Neural progenitor cell (in vitro differentiated cells): Measurements from ENCODE around the gene NDUFC1. TPM values are rescaled to one million over a fixed set of nuclear protein-coding genes. Genes with fewer than 3 reads are reported as not detected.
A peak's percentile ranks its signal among the peaks of the same experiment; 100 is the strongest.

Experiments
- DNase-seq: peaks from one replicate; pipeline ENCODE4 v3.0.0-alpha.2; 2016; ENCODE audit warnings: low spot score
- H2AFZ ChIP-seq: fragments of 200-600 bp; sonication (generic); replicated peaks from 2 replicates; pipeline ENCODE4 v1.6.1; 2016; ENCODE audit warnings: antibody characterized with exemption
- H3F3A ChIP-seq: fragments of 200-600 bp; sonication (generic); 2 replicates; pipeline ENCODE4 v1.6.1; 2016; ENCODE audit warnings: antibody characterized with exemption, low read depth
- H3K27ac ChIP-seq: fragments of 200-600 bp; sonication (generic); 2 replicates; pipeline ENCODE4 v1.5.1; 2016; ENCODE audit warnings: mild to moderate bottlenecking
- H3K27me3 ChIP-seq: fragments of 200-600 bp; sonication (generic); 2 replicates; pipeline ENCODE4 v1.6.1; 2016; ENCODE audit warnings: mild to moderate bottlenecking, moderate library complexity
- H3K36me3 ChIP-seq: fragments of 200-600 bp; sonication (generic); 2 replicates; pipeline ENCODE4 v1.5.1; 2016
- H3K4me1 ChIP-seq: fragments of 200-600 bp; sonication (generic); 2 replicates; pipeline ENCODE4 v1.6.1; 2016; ENCODE audit warnings: mixed run types
- H3K4me2 ChIP-seq: fragments of 200-600 bp; sonication (generic); 2 replicates; pipeline ENCODE4 v1.6.1; 2016
- H3K4me3 ChIP-seq: fragments of 200-600 bp; sonication (generic); 2 replicates; pipeline ENCODE4 v1.5.1; 2016
- H3K79me2 ChIP-seq: fragments of 200-600 bp; sonication (generic); 2 replicates; pipeline ENCODE4 v1.6.1; 2016; ENCODE audit warnings: low read depth
- H3K9ac ChIP-seq: fragments of 200-600 bp; sonication (generic); 2 replicates; pipeline ENCODE4 v1.6.1; 2016
- H3K9me3 ChIP-seq: fragments of 200-600 bp; sonication (generic); 2 replicates; pipeline ENCODE4 v1.5.1; 2016; ENCODE audit warnings: low read depth
- H4K20me1 ChIP-seq: fragments of 200-600 bp; sonication (generic); 2 replicates; pipeline ENCODE4 v1.6.1; 2016; ENCODE audit warnings: low read depth
- H3K27ac Mint-ChIP-seq: 3 replicates; pipeline ENCODE4 v1.8.0; 2021; ENCODE audit warnings: mixed read lengths
- H3K27me3 Mint-ChIP-seq: 2 replicates; pipeline ENCODE4 v1.8.0; 2022; ENCODE audit warnings: low read depth, mild to moderate bottlenecking, inconsistent platforms, moderate library complexity, mixed read lengths; ENCODE audit not compliant: insufficient read depth
- H3K36me3 Mint-ChIP-seq: 3 replicates; pipeline ENCODE4 v1.8.0; 2021; ENCODE audit warnings: mixed read lengths
- H3K4me1 Mint-ChIP-seq: 3 replicates; pipeline ENCODE4 v1.8.0; 2021; ENCODE audit warnings: mixed read lengths
- H3K4me3 Mint-ChIP-seq: 3 replicates; pipeline ENCODE4 v1.8.0; 2021; ENCODE audit warnings: mild to moderate bottlenecking, moderate library complexity, mixed read lengths
- H3K9me3 Mint-ChIP-seq: 3 replicates; pipeline ENCODE4 v1.8.0; 2020; ENCODE audit warnings: mixed read lengths
- EZH2 ChIP-seq: fragments of 200-600 bp; sonication (generic); IDR thresholded peaks from 2 replicates; pipeline ENCODE4 v1.6.1; 2017; ENCODE audit warnings: antibody characterized with exemption, mild to moderate bottlenecking, moderate library complexity
- EZH2phosphoT487 ChIP-seq: fragments of 200-600 bp; sonication (generic); IDR thresholded peaks from 2 replicates; pipeline ENCODE4 v1.6.1; 2017; ENCODE audit warnings: antibody characterized with exemption
- total RNA-seq: library from RNA; depleted of rRNA; stranded (reverse); fragments of >200 nt; gene quantifications from 2 replicates; pipeline ENCODE4 v1.2.3, GENCODE V29; 2015; ENCODE audit warnings: low replicate concordance
- TF ChIP-seq, protein P1 (sequence below): fragments of 200-600 bp; sonication (generic); IDR thresholded peaks from 2 replicates; pipeline ENCODE4 v1.5.1; 2017; ENCODE audit warnings: antibody characterized with exemption, mild to moderate bottlenecking

Gene NDUFC1
- total RNA-seq, 1 donor from 2014 or later: 27.0 TPM

DNA sequence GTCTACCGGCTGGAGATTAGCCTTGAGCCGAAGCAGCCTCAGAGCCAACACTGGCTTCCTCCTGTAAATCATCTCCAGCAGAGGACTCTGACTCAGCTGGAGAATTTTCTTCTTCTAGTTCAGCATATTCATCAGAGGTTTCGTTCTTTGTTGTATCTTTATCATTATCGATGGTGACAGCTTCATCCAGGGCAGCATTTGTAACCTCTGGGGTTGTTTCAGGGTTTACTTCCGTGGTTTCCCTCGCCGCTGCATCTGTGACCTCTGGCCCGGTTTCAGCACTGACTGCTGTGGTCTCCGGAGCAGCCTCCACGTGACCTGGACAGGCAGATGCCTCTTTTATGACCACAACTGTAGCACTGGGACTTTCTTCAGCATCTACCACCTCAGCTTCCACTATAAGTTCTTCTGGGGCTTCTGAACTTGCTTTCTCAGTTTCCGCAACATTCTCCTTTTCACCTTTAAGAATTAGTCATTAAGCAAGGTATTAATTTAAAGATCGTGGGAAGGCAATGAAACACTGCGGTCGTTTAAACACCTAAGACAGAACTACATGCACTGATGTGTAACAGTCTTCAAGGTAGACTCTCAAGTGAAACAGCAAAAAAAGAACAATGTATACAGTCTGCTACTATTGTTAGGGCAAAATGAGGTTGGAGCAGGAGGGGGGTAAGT is 35.6 kb downstream of the NDUFC1 start:
- Mint-ChIP-seq H3K4me3 (peak overlapping the region; percentile 64), H3K27ac (no peak overlapping the region), H3K4me1 (peaks cover 15% of the 10 kb centered on the region), H3K27me3 (no peaks in the 10 kb centered on the region), H3K36me3 (no peaks in the 10 kb centered on the region), H3K9me3 (no peaks in the 10 kb centered on the region)
- Histone ChIP-seq H4K20me1 (no peaks in the 10 kb centered on the region), H3F3A (no peaks in the 10 kb centered on the region), H3K4me1 (peaks cover 11% of the 10 kb centered on the region), H3K27me3 (no peaks in the 10 kb centered on the region), H3K27ac (no peak overlapping the region), H3K9ac (no peak overlapping the region), H3K79me2 (no peaks in the 10 kb centered on the region), H2AFZ (peak overlapping the region; percentile 73), H3K4me3 (no peak overlapping the region), H3K4me2 (peak overlapping the region; percentile 60), H3K9me3 (no peaks in the 10 kb centered on the region), H3K36me3 (no peaks in the 10 kb centered on the region)
- DNase-seq: peak; percentile 35
- TF ChIP-seq, protein P1, sequence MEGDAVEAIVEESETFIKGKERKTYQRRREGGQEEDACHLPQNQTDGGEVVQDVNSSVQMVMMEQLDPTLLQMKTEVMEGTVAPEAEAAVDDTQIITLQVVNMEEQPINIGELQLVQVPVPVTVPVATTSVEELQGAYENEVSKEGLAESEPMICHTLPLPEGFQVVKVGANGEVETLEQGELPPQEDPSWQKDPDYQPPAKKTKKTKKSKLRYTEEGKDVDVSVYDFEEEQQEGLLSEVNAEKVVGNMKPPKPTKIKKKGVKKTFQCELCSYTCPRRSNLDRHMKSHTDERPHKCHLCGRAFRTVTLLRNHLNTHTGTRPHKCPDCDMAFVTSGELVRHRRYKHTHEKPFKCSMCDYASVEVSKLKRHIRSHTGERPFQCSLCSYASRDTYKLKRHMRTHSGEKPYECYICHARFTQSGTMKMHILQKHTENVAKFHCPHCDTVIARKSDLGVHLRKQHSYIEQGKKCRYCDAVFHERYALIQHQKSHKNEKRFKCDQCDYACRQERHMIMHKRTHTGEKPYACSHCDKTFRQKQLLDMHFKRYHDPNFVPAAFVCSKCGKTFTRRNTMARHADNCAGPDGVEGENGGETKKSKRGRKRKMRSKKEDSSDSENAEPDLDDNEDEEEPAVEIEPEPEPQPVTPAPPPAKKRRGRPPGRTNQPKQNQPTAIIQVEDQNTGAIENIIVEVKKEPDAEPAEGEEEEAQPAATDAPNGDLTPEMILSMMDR: no peak
- TF ChIP-seq EZH2 (no peak), EZH2phosphoT487 (no peak)

DNA sequence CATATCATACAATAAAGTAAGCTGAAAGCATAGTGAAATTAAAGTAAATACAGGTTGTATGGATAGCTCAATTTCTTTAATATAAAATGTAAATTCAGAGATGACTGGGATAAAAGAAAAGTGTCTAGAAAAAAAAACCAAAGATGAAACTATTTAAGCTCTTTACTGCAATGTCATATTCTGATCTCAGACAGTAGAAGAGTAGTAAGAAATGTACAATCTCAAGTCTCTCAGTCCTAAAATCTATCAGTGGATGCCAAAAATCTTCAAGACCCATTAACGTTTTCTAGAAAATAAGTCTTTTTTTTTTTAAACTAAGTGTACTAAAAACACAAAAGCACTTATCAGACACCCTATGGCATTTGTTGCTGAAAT is 36.1 kb downstream of the NDUFC1 start:
- Histone ChIP-seq H3K9ac (no peak overlapping the region), H3K27me3 (no peaks in the 10 kb centered on the region), H3K36me3 (no peaks in the 10 kb centered on the region), H3K4me1 (peaks cover 11% of the 10 kb centered on the region), H2AFZ (peak overlapping the region; percentile 73), H4K20me1 (no peaks in the 10 kb centered on the region), H3K4me2 (peak overlapping the region; percentile 60), H3K4me3 (no peak overlapping the region), H3K27ac (no peak overlapping the region), H3F3A (no peaks in the 10 kb centered on the region), H3K9me3 (no peaks in the 10 kb centered on the region), H3K79me2 (no peaks in the 10 kb centered on the region)
- Mint-ChIP-seq H3K27ac (no peak overlapping the region), H3K36me3 (no peaks in the 10 kb centered on the region), H3K9me3 (no peaks in the 10 kb centered on the region), H3K4me1 (peaks cover 15% of the 10 kb centered on the region), H3K4me3 (peak overlapping the region; percentile 64), H3K27me3 (no peaks in the 10 kb centered on the region)
- DNase-seq: no peak
- TF ChIP-seq, protein P1: no peak
- no peak for TF ChIP-seq EZH2phosphoT487
- TF ChIP-seq EZH2: no peak

DNA sequence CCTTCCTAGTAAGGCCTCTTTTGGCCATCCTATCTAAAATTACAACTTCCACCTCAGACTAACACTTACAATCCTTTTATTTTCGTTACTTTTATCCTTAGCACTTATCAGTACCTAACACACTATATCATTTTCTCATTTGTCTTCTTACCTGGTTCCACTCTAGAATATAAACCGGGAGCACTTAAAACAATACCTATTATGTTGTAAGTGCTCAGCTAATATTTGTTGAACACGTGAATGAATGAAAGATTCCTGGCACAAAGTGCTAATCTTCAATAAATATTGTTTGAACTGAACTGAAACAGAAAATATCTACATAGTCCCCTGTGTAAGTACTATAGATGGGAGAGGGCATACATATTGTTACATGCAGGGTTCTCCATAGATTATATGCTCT is 36.6 kb downstream of the NDUFC1 start:
- H3K4me3 Mint-ChIP-seq: no peak overlapping the region
- H4K20me1 ChIP-seq: no peaks in the 10 kb centered on the region
- no peak overlapping the region for H3K9ac ChIP-seq
- no peak overlapping the region for H3K4me2 ChIP-seq
- no peak overlapping the region for H3K27ac Mint-ChIP-seq
- DNase-seq: no peak
- H3F3A ChIP-seq: no peaks in the 10 kb centered on the region
- H3K4me3 ChIP-seq: no peak overlapping the region
- no peaks in the 10 kb centered on the region for H3K9me3 ChIP-seq
- H3K36me3 Mint-ChIP-seq: no peaks in the 10 kb centered on the region
- H3K4me1 ChIP-seq: peaks cover 11% of the 10 kb centered on the region
- no peaks in the 10 kb centered on the region for H3K36me3 ChIP-seq
- no peaks in the 10 kb centered on the region for H3K9me3 Mint-ChIP-seq
- peak overlapping the region; percentile 28 for H2AFZ ChIP-seq
- H3K79me2 ChIP-seq: no peaks in the 10 kb centered on the region
- no peak for TF ChIP-seq EZH2phosphoT487
- TF ChIP-seq, protein P1: no peak
- no peak for TF ChIP-seq EZH2
- H3K27me3 Mint-ChIP-seq: no peaks in the 10 kb centered on the region
- H3K27ac ChIP-seq: no peak overlapping the region
- H3K4me1 Mint-ChIP-seq: peaks cover 15% of the 10 kb centered on the region
- H3K27me3 ChIP-seq: no peaks in the 10 kb centered on the region
